Kidney (tissue), 14 donors: ENCODE results near the gene SMARCC2. TPM values are rescaled to one million over a fixed set of nuclear protein-coding genes. Genes with fewer than 3 reads are reported as not detected.

Experiments used
- DNase-seq, 5 donors: peaks; one replicate each; pipeline ENCODE4 v3.0.0-alpha.2; 2013 to 2020
- FAIRE-seq: peaks from 2 replicates; lab custom pipeline; 2012; peaks lifted over from hg19 to GRCh38; lab: Jason Lieb, UNC
- H3K27ac ChIP-seq, 2 donors: one replicate each; pipeline ENCODE4 v1.7.0; 2013; ENCODE audit warnings: low read depth in 2 of 2, low read length in 2 of 2, inconsistent platforms in 1 of 2
- H3K27me3 ChIP-seq: one replicate; pipeline ENCODE4 v1.7.1; 2013; ENCODE audit warnings: low read length, inconsistent platforms; ENCODE audit not compliant: control insufficient read depth, insufficient read depth
- H3K36me3 ChIP-seq, 3 donors: one replicate each; pipeline versions ENCODE4 v1.7.0 to v1.7.1; 2013; ENCODE audit warnings: low read length in 3 of 3, control low read depth in 1 of 3, inconsistent platforms in 1 of 3; ENCODE audit not compliant: insufficient read depth in 3 of 3, control insufficient read depth in 2 of 3
- H3K4me1 ChIP-seq, 3 donors: one replicate each; pipeline versions ENCODE4 v1.7.0 to v1.7.1; 2013; ENCODE audit warnings: low read length in 3 of 3, inconsistent platforms in 1 of 3, low read depth in 1 of 3; ENCODE audit not compliant: control insufficient read depth in 2 of 3, insufficient read depth in 2 of 3
- H3K4me3 ChIP-seq, 3 donors: one replicate each; pipeline versions ENCODE4 v1.7.0 to v1.8.1; 2013; ENCODE audit warnings: low read length in 3 of 3, control low read depth in 1 of 3, inconsistent platforms in 1 of 3
- H3K9ac ChIP-seq, 3 donors: one replicate each; pipeline versions ENCODE4 v1.7.0 to v1.7.1; 2013; ENCODE audit warnings: low read length in 3 of 3, control low read depth in 1 of 3, inconsistent platforms in 1 of 3
- H3K9me3 ChIP-seq, 3 donors: one replicate each; pipeline versions ENCODE4 v1.7.0 to v1.7.1; 2013; ENCODE audit warnings: low read length in 3 of 3, control low read depth in 1 of 3, inconsistent platforms in 1 of 3; ENCODE audit not compliant: control insufficient read depth in 2 of 3, insufficient read depth in 1 of 3
- CTCF ChIP-seq: IDR thresholded peaks from 3 replicates; pipeline ENCODE4 v1.5.1; 2012; ENCODE audit warnings: mild to moderate bottlenecking, moderate library complexity, borderline replicate concordance; ENCODE audit not compliant: insufficient read depth; ENCODE audit errors: extremely low read depth
- intact Hi-C: fragments of 100-400 bp; cut with DNase I; formaldehyde crosslinking; loops from one replicate; pipeline ENCODE4 v1.11.1; 2022
- polyA plus RNA-seq: library from polyadenylated mRNA; stranded (reverse); fragments of 350-450 nt; fragmentation: Illumina TruSeq; extraction: RNeasy Lipid Tissue Mini Kit (QIAGEN cat#74804); gene quantifications from one replicate; pipeline ENCODE4 v1.2.3, GENCODE V29; 2014; ENCODE audit warnings: low read depth, low replicate concordance; ENCODE audit not compliant: insufficient read depth
- total RNA-seq: library from RNA; stranded (reverse); fragmentation: NEBNext Ultra II Directional; extraction: Animal tissue kit (Norgen Biotek cat#: 25700); gene quantifications from one replicate; pipeline ENCODE4 v1.2.1, GENCODE V29; 2021
- donor health status: control.
- donor health status: control.
- donor health status: control.
- donor health status: control.
- donor health status: control.
- donor health status: DM: yes; HTN: yes; CAD: no.
- donor health status: Normal renal cell carcinoma (clear cell type).

SMARCC2 gene
- total and polyA plus RNA-seq, 2 donors from 2014 or later, result 18.8 to 112 TPM

GRCh38 chr12:56121204-56121870, 67.9 kb downstream of the SMARCC2 start:
- Histone ChIP-seq H3K27ac (no peak overlapping the region), H3K4me1 (peaks cover 3 to 24% (median 16%) of the 10 kb centered on the region in 3 donors), H3K36me3 (peaks cover 0 to 3% (median 0%) of the 10 kb centered on the region in 3 donors), H3K27me3 (no peaks in the 10 kb centered on the region), H3K9ac (no peak overlapping the region), H3K9me3 (no peaks in the 10 kb centered on the region), H3K4me3 (no peak overlapping the region)
- DNase-seq (peak in 1 of 5 donors; percentile 57), FAIRE-seq (no peak)
- no peak for TF ChIP-seq CTCF
- intact Hi-C loops, result loop anchor here (10.0 kb wide), 1 partner anchor 63 kb away; the partner anchor contains the start of gene SMARCC2

- no peak for TF ChIP-seq CTCF
- Histone ChIP-seq H3K4me1 (peaks cover 0 to 19% (median 15%) of the 10 kb centered on the region in 3 donors), H3K36me3 (peaks cover 0 to 3% (median 0%) of the 10 kb centered on the region in 3 donors), H3K27me3 (no peaks in the 10 kb centered on the region), H3K9ac (peak overlapping the region in 2 of 3 donors; percentile 25 to 98), H3K27ac (peak overlapping the region in 1 of 2 donors; percentile 87), H3K4me3 (no peak overlapping the region), H3K9me3 (no peaks in the 10 kb centered on the region)
- intact Hi-C loops, result loop anchor here (10.0 kb wide), 1 partner anchor 64 kb away; the partner anchor contains the start of gene SMARCC2
- no peak for FAIRE-seq
- DNase-seq, result peak in 1 of 5 donors; percentile 72
Measured at GRCh38 chr12:56120158-56120846, 69.0 kb downstream of the SMARCC2 start.

GRCh38 chr12:56119361-56119796, 69.9 kb downstream of the SMARCC2 start:
- Histone ChIP-seq H3K27ac (peak overlapping the region; percentile 87 to 93), H3K4me3 (peak overlapping the region in 2 of 3 donors; percentile 81 to 99), H3K36me3 (peaks cover 0 to 3% (median 0%) of the 10 kb centered on the region in 3 donors), H3K9ac (peak overlapping the region in 2 of 3 donors; percentile 90 to 98), H3K27me3 (no peaks in the 10 kb centered on the region), H3K9me3 (no peaks in the 10 kb centered on the region), H3K4me1 (peaks cover 0 to 19% (median 15%) of the 10 kb centered on the region in 3 donors)
- no peak for FAIRE-seq
- DNase-seq, result peak; percentile 88 to 97 (median 89)
- intact Hi-C loops, result no loop called here
- peak; percentile 86 for TF ChIP-seq CTCF
